HL-60 (cell line): ENCODE results near the gene SAPCD2.

ENCODE experiments used
- CTCF ChIP-seq: IDR thresholded peaks from one replicate; pipeline ENCODE4 v1.5.1; 2011; ENCODE audit warnings: low read length, control low read depth, inconsistent platforms; ENCODE audit not compliant: insufficient read depth
- GABPA ChIP-seq: IDR thresholded peaks from 2 replicates; pipeline ENCODE4 v1.6.1; 2012; ENCODE audit warnings: low read depth
- POLR2AphosphoS5 ChIP-seq: IDR thresholded peaks from 2 replicates; pipeline ENCODE4 v1.6.1; 2012; ENCODE audit warnings: low read depth
- SPI1 ChIP-seq: IDR thresholded peaks from 2 replicates; pipeline ENCODE4 v1.6.1; 2012; ENCODE audit warnings: low read depth, mild to moderate bottlenecking, borderline replicate concordance
- TF ChIP-seq, protein P1 (sequence below): IDR thresholded peaks from 2 replicates; pipeline ENCODE4 v1.6.1; 2012; ENCODE audit warnings: low read depth; ENCODE audit not compliant: insufficient replicate concordance

DNA sequence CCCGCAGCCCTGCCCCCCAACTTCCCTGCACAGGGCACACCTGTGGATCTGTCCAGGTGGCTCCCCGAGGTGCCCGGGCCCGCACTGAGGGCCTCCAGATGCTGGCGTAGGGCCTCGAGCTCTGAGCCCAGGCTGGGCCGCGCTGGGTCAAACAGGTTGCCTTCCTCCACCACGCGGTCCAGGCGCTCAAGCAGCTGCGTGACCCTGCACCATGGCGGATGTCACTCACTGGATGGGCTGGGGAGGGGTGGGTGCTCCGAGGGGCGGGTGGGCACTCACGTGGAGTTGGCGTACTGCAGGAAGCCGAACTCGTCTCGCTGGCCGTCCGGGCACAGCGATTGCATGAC lies 47.7 kb downstream of the SAPCD2 start:
- TF ChIP-seq CTCF (no peak), POLR2AphosphoS5 (no peak), SPI1 (no peak), GABPA (no peak)
- TF ChIP-seq, protein P1, sequence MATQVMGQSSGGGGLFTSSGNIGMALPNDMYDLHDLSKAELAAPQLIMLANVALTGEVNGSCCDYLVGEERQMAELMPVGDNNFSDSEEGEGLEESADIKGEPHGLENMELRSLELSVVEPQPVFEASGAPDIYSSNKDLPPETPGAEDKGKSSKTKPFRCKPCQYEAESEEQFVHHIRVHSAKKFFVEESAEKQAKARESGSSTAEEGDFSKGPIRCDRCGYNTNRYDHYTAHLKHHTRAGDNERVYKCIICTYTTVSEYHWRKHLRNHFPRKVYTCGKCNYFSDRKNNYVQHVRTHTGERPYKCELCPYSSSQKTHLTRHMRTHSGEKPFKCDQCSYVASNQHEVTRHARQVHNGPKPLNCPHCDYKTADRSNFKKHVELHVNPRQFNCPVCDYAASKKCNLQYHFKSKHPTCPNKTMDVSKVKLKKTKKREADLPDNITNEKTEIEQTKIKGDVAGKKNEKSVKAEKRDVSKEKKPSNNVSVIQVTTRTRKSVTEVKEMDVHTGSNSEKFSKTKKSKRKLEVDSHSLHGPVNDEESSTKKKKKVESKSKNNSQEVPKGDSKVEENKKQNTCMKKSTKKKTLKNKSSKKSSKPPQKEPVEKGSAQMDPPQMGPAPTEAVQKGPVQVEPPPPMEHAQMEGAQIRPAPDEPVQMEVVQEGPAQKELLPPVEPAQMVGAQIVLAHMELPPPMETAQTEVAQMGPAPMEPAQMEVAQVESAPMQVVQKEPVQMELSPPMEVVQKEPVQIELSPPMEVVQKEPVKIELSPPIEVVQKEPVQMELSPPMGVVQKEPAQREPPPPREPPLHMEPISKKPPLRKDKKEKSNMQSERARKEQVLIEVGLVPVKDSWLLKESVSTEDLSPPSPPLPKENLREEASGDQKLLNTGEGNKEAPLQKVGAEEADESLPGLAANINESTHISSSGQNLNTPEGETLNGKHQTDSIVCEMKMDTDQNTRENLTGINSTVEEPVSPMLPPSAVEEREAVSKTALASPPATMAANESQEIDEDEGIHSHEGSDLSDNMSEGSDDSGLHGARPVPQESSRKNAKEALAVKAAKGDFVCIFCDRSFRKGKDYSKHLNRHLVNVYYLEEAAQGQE, result no peak
